Activated CD4-positive, CD25-positive, alpha-beta regulatory T cell treated with anti-CD3 and anti-CD28 coated beads, Interleukin-2, amount 50 U/mL, for 16 hours (primary cell): ENCODE results near the gene PLXNB2.

Source experiments
- DNase-seq: peaks from one replicate; pipeline ENCODE4 v3.0.0-alpha.2; 2020; ENCODE audit warnings: low read depth, low spot score

PLXNB2 gene

DNA sequence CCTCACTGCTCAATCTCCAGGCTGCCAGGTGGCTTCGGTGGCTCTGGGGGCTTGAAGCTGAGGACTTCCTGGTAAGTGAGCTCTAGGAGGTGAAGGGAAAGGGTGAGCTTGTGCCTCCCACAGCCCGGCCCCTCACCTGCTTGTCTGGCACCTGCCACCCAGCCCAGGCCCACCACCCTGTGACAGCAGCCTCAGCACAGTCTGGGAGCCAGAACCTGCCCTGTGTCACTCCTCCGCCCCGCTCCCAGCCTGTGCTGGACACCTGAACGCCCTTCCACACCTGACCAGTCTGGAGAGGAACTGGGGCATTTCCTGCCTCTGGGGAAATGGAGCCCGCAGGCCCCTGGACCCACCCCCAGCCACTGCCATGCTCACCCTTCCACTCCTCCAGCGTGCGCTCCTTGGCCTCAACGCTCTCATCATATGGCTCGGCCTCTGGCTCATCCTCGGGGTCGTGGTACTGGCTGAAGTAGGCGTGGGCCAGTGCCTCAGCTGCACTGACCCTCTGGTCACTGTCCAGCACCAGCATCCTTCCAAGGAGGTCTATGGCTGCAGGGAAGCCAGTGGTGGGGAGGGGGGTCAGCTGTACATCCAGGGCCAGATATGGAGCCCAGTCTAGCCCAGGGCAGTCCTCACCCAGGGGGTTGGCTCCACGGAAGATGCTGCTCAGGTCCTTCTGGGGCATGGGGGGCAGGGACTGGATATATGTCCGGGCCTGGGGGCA is 42.3 kb downstream of the PLXNB2 start:
- no peak for DNase-seq

DNA sequence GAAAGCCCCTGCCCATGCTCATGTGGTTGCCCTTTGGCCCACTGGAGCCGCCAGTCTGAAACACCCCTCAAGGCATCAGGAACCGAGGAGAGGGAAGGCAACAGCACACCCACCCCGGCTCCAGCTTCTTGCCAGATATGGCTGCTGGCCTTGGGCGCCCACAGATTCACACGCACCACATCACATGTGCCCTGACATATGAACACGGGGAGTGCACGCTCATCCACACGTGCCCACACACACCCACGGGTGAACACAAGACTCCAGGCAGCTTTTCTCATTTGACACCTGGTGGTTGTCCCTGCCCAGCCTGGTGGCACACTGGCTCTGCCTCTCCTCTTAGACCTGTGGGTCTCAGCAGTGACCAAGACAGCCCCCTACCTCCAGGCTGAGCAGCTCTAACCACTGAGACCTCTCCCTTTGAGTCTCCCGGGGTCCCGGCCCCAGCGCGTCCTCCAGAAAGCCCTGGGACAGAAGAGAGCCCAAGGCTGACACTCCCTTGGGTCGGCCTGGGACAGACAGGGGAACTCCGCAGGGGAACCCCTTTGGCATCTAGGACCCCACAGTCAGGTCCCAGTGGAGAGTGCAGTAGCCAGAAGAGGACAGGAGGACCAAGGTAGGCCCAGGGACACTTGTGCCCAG is 43.2 kb downstream of the PLXNB2 start:
- no peak for DNase-seq

DNA sequence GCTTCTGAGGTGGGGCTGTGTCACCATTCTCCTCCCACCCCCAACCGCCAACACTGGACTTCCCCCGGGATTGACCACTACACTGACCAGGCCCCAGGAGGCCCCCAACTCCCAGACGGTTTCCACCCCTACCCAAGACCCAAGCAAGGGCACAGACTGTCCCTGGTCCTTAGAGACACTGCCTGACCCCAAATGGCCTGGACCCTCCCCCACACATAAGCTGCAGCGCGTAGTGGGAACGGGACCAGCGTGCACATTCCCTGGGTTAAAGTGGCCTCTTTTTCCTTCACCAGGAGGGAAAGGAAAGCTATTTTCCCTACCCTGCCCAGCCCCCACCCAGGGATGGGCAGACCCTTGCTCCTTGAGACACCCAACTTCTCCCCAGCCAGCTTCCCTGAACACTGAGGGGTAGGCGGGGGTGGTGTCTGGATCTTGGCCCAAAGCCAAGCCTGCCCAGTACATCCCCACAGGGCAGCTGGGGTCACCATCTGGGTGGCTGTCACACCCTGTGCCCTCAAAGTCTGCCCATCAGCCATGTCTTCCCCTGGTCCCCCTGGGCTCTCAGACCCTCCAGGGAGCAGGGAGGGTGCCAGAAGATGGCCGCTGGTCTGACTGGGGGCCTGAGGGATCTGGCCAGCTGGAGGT is 44.4 kb downstream of the PLXNB2 start:
- DNase-seq: no peak

DNA sequence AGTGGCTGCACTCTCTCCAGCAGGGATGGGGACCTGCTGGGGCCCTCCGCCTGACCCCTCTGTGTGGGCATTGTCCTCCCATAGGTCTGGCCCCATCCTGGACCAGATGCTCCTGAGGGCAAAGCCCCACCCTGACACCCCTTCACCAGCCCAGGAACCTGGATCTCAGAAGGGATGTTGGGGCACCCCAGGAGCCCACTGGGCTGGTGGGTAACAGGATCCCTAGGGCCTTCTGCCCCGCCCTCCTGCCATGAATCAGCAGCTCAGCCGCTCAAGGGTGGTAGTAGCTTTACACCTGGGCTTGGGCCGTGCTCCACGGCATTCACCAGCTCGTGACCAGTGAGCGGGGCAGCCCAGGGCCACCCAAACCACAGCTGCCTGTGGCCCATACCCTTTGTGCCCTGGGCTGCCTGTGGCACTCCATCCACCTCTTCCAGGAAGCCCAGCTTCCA is 45.0 kb downstream of the PLXNB2 start:
- no peak for DNase-seq

DNA sequence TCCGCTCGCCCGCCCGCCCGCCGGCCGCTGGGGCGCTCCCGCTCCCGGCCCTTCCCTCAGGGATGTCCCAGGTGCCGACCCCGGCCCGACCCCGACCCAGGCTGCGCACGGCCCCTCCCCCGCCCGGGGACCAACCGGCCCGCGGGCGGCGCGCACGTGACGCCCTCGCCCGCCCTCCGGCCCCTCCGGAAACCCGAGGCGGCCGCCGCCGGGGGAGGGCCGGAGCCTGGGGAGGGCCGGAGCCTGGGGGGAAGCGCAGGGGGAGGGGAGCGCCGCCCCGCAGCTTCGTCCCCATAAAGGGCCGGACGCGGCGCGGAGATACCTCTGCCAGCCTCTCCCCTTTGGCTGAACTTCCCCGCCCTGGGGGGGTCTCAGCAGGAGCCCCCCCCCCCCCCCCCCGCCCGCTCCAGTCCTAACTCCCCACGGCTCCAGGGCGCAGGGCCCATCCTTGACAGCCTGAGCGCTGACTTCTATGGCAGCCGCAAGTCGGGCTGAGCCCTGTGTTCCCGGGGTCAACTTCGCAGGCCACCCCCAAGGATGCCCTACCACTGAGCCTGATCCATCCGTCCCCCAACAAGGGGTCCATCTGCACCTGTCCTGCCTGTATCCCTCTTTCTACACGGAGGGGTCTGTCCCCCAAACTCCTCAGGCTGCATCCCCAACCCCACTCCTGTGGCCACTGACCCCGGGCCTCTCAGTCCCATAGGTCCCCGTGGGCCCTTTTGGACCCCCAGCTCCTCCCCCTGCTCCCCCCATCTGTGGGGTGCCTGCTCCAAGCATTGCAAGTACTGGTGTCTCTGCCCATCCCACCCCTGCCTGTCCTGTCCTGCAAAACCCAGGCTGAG is 45.6 kb downstream of the PLXNB2 start, which contains the start of gene MAPK12:
Gene MAPK12, minus strand, starts transcription at position 69 of the 845 bp plus-strand sequence. CDS start 174 bp downstream, outside the sequence.
- no peak for DNase-seq

DNA sequence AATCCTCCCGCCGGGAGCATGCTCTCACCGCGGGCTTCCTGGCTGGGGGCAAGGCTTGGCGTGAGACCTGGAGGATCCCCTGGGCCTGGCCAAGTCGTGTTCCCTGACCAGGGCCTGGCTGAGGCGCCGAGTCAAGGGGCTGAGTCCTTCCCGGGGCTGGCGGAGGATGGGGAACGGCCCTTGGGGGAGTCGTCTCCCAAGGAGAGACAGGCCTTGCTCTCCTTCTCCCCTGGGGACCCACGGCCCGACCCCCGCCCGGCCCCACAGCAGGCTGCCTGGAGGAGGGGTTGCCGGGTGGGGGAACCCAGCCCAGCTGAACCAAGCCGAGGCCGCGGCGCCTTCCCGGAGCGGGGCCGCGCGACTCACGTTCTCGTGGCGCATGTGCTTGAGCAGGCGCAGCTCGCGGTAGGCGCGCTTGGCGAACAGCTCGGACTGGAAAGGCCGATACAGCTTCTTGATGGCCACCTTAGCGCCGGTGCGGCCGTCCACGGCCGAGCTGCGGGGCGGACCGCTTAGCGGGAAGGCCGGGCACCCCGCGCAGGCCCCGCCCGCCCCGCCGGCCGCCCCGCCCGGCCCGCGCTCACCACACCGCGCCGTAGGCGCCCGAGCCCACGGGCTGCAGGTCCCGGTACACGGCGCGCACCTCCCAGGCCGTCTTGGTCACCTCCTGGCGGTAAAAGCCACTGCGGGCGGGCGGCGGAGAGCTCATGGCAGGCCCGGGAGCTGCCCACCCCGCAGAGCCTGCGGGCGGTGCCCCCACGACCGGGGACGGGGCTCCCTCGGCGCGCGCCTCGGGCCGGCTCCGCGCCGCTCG is 46.4 kb downstream of the PLXNB2 start:
- DNase-seq: no peak

GRCh38 chr22:50260434-50260800 is 47.0 kb downstream of the PLXNB2 start:
- DNase-seq: no peak

DNA sequence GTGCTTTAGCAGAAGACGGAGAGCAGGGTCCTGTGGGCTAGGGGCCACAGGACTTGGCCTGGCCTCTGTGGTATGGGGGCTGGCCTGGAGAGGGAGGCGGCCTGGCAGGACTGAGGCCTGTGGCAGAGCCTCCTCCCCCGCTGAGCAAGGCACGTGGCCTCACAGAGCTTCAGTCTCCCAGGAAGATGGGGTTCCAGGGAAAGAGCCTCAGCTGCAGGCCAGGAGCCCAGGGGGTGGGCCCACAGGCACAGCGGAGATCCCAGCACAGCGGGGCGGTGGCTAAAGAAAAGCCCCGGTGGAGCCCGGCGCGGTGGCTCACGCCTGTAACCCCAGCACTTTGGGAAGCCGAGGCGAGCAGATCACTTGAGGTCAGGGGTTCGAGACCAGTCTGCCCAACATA is 48.1 kb downstream of the PLXNB2 start:
- no peak for DNase-seq

DNA sequence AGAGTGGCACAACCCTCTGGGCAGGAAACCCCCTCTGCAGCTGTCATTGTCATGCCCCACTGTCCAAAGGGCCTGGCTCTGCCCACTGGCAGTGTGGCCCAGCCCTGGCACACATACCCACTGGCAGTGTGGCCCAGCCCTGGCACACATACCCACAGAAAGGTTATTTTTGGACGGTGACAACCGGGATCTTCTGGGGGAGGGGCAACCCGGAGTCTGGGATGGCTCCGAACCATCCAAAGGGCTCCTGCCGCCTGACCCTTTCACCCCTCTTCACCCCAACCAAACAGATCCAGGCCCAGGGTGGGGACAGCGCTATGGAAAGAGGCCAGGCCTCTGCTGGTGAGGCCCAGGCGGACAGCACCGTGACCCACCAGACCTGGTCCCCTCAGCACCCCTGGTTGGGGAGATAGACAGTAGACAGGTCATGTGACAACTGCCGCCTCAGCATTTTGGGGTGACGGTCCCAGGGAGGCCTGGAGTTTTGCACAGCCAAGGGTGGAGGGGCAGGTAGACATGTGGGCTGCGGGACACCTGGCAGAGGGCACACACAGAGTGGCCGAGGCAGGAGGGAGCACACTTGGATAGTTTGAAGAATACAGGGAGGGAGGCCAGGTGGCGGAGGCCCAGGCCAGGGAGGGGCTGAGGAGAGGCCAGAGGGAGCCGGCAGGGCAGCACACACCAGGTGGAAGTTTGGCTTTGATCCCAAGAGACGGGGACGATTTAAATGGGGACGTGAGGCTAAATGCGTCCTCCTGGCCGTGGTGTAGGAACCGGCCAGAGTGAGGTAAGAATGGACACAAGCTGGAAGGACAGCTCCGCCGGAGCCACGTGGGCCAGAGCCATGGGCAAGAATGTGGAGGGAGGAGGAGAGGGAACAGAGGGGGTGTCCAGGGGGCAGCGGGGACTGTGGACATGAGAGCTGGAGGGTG is 48.8 kb downstream of the PLXNB2 start:
- no peak for DNase-seq

DNA sequence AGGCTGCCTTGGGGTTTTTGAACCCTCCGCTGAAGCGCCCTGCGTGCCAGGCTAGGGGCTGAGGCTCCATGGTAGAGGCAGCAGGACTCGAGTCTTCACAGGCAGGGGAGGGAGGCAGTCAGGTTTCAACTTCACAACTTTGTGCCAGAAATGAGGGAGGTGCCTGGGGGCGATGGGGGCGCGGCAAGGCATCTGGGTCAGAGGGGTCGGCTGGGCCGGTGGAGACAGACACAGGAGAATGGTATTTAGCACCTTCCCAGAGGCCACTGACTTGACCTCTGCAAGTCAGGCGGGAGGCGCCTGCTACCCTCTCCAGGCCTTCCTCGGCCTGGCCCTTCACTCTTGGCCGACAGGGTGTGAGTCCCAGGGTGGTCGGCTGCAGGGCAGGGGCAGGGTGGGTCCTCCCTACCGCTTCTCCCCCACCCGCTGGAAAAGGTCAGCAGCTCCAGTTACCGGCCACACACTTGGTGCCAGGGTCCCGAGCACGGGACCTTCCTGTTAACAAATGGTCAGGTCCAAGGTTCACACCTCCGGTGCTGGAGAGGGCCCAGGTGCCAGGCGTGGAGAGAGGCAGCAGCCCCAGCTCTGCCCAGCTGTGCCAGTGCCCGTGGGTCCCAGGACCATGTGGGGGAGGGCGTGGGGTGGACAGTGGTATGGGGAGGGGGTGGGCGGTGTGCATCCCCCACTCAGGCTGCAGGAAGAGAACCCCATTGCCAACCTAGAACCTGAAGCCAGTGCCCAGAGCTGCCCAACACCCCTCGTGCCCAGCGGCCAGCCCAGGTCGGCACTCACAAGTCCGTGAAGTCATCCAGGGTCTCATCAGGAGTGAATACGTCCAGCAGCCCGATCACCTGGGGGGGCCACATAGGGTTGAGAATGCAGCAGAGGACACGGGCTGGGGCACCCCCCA is 49.7 kb downstream of the PLXNB2 start:
- no peak for DNase-seq

DNA sequence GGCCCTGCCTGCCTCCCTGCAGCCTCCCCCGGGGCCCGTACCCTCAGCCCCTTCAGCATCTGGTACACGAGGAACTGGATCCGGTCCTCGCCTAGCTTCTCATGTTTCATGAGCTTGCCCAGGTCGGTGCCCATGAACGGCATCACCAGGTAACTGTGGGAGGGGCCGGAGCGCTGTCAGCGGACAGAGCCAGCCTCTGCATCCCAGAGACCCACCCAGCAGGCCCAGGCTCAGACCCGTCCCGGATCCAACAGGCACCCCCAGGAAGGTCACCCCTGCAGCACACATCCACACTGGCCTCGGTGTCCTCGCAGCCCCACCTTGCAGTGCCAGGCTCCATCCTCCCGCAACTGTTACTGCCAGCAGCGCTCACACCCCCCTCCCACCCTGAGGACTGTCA is 50.4 kb downstream of the PLXNB2 start:
- no peak for DNase-seq

- DNase-seq: no peak
These were observed 51.1 kb downstream of the PLXNB2 start for GRCh38 chr22:50256258-50256862.

DNA sequence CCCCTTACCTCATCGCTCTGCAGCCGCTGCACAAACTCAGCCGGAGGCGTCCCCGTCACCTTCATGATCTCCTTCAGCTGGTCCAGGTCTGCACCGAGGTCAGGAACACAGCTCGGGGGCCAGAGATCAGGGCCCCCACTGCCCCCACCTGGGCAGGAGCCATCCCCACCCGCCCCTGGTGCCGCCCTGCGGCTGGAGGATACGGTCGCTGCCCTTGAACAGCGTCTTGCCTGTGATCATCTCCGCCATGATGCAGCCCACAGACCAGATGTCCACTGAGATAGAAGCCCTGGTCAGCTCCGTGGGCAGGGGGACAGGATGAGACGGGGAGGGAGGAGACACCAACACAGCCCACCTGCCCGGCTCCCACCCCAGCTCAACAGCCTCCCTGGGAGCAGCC is 51.8 kb downstream of the PLXNB2 start:
- DNase-seq: no peak

DNA sequence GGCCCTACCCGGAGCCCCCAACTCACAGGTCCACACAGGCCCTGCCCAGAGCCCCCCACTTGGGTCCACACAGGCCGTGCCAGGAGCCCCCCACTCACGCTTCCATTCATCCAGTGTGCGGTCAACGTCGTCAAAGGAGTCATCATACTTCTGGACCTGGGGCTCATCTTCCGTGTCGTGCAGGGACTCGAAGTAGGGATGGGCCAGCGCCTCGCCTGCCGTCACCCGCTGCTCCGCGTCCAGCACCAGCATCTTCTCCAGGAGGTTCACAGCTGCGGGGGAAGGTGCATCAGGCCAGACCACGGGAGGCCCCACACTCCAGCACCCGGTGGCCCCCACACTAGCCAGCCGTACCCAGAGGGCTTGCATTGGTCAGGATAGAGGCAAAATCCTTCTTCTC is 52.3 kb downstream of the PLXNB2 start:
- DNase-seq: no peak

GRCh38 chr22:50253941-50254340 is 53.5 kb downstream of the PLXNB2 start:
- DNase-seq: no peak

DNA sequence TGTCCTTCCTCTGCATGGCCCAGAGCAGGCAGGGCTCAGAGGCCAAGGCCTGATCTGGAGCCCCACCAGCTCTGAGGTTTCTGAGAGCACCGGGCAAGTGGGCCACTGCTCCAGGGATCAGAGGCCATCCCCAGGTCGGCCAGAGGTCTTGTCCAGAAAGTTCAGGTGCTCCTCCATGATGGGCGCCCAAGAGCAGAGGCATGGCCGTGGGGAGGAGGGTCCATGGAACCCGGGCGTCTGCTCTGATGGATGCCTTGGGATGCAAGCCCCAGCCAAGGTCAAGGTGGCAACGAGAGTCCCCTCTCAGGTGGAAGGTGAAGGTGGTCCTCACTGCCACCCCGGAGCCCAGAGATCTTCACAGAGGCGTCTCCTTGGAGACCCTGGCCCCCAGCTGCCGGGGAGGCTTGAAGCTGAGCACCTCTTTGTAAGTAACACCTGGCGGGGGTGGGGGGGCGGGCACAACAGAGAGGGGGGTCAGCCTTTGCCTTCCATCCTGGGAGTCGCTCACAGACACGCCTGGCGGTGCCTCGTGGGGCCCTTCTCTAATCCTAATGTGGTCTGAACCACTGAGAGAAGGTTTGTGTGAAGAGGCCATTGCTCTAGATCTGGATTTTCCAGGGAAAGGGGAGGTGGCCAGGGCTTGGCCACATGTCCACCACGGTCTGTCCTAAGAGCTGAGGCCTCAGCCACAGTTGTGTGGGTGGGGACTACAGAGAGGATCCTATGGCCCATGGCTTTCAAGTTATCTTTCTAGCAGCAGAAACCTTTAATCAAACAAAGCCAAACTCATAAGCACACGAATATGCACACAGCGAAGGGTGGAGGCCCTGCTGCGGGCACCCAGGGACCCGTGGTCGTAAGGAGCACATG is 54.2 kb downstream of the PLXNB2 start:
- DNase-seq: no peak
